ENCODE results near the gene BTBD2. TPM values are rescaled to one million over a fixed set of nuclear protein-coding genes. Genes with fewer than 3 reads are reported as not detected.

Gene BTBD2
- total and polyA plus RNA-seq, 2 of the 8 experiments (the other 6 are each of a cell fraction or from before 2014, with no cell fraction given), result 91.7 to 92.3 TPM

DNA sequence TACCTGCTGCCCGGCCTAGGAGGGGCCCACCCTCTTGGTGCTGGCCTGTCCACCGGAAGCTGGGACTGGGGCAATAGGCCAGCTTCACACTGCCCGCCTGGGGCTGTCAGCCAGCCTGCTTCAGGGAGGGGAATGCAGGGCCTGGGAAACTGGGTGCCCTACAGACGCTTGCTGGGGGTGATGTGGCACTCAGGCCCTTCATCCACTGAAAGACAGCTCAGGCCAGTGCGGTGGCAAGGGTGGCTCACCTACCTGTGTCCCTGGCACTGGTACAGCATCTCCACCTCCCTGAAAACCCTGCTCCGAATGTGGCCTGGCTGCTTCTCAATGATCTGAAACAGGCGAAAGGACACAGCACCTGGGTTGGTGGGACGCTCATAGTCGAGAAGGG, 27.7 kb upstream of the BTBD2 start:
- WGBS, 2 experiments (ENCODE audit: extremely low coverage in 1 of 2, insufficient coverage in 1 of 2, insufficient read length in 1 of 2, insufficient replicate concordance in 2 of 2, low coverage in 1 of 2, low lambda C conversion rate in 2 of 2, missing lambda C conversion rate in 1 of 2), result 87% methylated on average over 9 of the region's 9 CpGs; no CpG with 5 or more reads in 1 of the 2 experiments
- no peak overlapping the region for H2BK120ac ChIP-seq (replicated peaks; ENCODE audit: low read depth, low read length)
- H4K20me1 ChIP-seq (replicated peaks in 1 of 2; ENCODE audit: control insufficient read depth in 1 of 2, insufficient read depth in 2 of 2, low read length in 2 of 2), result peaks cover 10 to 41% of the 10 kb centered on the region in 2 experiments
- no peak overlapping the region for H3K4me3 ChIP-seq (ENCODE audit: extremely low read depth in 1 of 4, insufficient read depth in 2 of 4, low read depth in 3 of 4, low read length in 4 of 4)
- peaks cover 7 to 43% (median 29%) of the 10 kb centered on the region in 4 experiments for H3K36me3 ChIP-seq (ENCODE audit: control insufficient read depth in 2 of 4, insufficient read depth in 4 of 4, low read length in 3 of 4)
- H2AFZ ChIP-seq (ENCODE audit: low read length), result no peak overlapping the region
- no peaks in the 10 kb centered on the region for H3K27me3 ChIP-seq (replicated peaks in 1 of 4; ENCODE audit: control insufficient read depth in 3 of 4, extremely low read depth in 1 of 4, insufficient read depth in 3 of 4, low read length in 3 of 4)
- no peak overlapping the region for H2BK12ac ChIP-seq (ENCODE audit: low read depth, low read length)
- H4K5ac ChIP-seq (ENCODE audit: insufficient read length, low read depth, low read length), result no peak overlapping the region
- H2BK15ac ChIP-seq (ENCODE audit: low read length), result peak overlapping the region; percentile 72; the same call in 1 of the 2 replicates
- no peak overlapping the region for H4K91ac ChIP-seq (replicated peaks; ENCODE audit: insufficient read length, low read length)
- peak overlapping the region; percentile 94; the same call in 1 of the 2 replicates for H3K27ac ChIP-seq (ENCODE audit: low read depth, low read length)
- CTCF ChIA-PET (ENCODE audit: partially characterized antibody), result interaction anchor here (1.3 to 2.7 kb wide), 3 partner anchors 24 to 115 kb away, joined by 4 to 13 read pairs (median 5); no protein-coding TSS in a partner anchor
- H2AK5ac ChIP-seq (ENCODE audit: low read depth, low read length), result no peak overlapping the region
- POLR2A ChIA-PET (ENCODE audit: partially characterized antibody), result interaction anchor here (0.6 to 27.5 kb wide), 8 partner anchors 8 to 578 kb away, joined by 3 to 524 read pairs (median 4); partner anchors contain the start of genes ADAT3, MKNK2 and SCAMP4
- H3K79me1 ChIP-seq (ENCODE audit: low read depth, low read length), result peaks cover 10% of the 10 kb centered on the region
- H2BK20ac ChIP-seq (ENCODE audit: low read length), result no peak overlapping the region
- H3K4me1 ChIP-seq (replicated peaks in 1 of 4; ENCODE audit: control insufficient read depth in 3 of 4, insufficient read depth in 4 of 4, low read length in 3 of 4), result peaks cover 0 to 19% (median 14%) of the 10 kb centered on the region in 4 experiments; a peak in 5 of 7 replicates
- 0 out of 2 replicates have a peak overlapping the region, but pooled peaks have one; percentile 25 for H3K18ac ChIP-seq (ENCODE audit: extremely low read depth, low read length)
- 0 out of 4 replicates have a peak overlapping the region, but pooled peaks of 1 of the 2 experiments have one; percentile 65 for H3K4me2 ChIP-seq (ENCODE audit: insufficient read depth in 1 of 2, low read depth in 2 of 2, low read length in 2 of 2)
- H3K14ac ChIP-seq (ENCODE audit: insufficient read length), result no peak overlapping the region
- no peaks in the 10 kb centered on the region for H3K23me2 ChIP-seq (ENCODE audit: low read depth, low read length)
- no peak overlapping the region for H3K9ac ChIP-seq (replicated peaks in 1 of 4; ENCODE audit: extremely low read depth in 1 of 4, low read depth in 3 of 4, low read length in 3 of 4)
- no peak overlapping the region for H3K56ac ChIP-seq (replicated peaks; ENCODE audit: insufficient read length, low read depth, low read length)
- no peak overlapping the region for H4K8ac ChIP-seq (ENCODE audit: extremely low read depth, insufficient read depth, low read length)
- FAIRE-seq (no peak), DNase-seq (ENCODE audit: low read depth in 1 of 2, low spot score in 2 of 2) (peak in 1 of 2 experiments; percentile 49)
- H2BK5ac ChIP-seq (ENCODE audit: low read depth, low read length), result peak overlapping the region; percentile 92; the same call in 1 of the 2 replicates
- no peaks in the 10 kb centered on the region for H3K9me3 ChIP-seq (ENCODE audit: insufficient read depth in 2 of 2, low read depth in 1 of 2, low read length in 1 of 2)
- H3K23ac ChIP-seq (ENCODE audit: insufficient read length), result no peak overlapping the region
- peaks cover 0 to 9% of the 10 kb centered on the region in 2 experiments; a peak in 1 of 4 replicates for H3K79me2 ChIP-seq (ENCODE audit: control insufficient read depth in 1 of 2, insufficient read depth in 2 of 2, low read length in 2 of 2)
- H3K4ac ChIP-seq (replicated peaks; ENCODE audit: insufficient read length, low read depth, low read length), result no peak overlapping the region
- TF ChIP-seq ATF2 (IDR thresholded peaks at IDR 0.05; ENCODE audit: low read length) (no peak), SIN3A (conservative IDR thresholded peaks at IDR 0.05 in 1 of 2, IDR thresholded peaks at IDR 0.05 in 1 of 2; ENCODE audit: low read depth in 1 of 2, low read length in 2 of 2) (no peak), EZH2 (IDR thresholded peaks at IDR 0.05; ENCODE audit: low read depth, low read length, severe bottlenecking) (no peak), SUZ12 (IDR thresholded peaks at IDR 0.05; ENCODE audit: low read length) (no peak), GTF2F1 (IDR thresholded peaks at IDR 0.05; ENCODE audit: borderline replicate concordance, low read depth, low read length) (no peak), SAP30 (IDR thresholded peaks at IDR 0.05; ENCODE audit: insufficient read depth, insufficient replicate concordance, low read length) (no peak), ZNF274 (IDR thresholded peaks at IDR 0.05; ENCODE audit: borderline replicate concordance, extremely low read depth, low read length) (no peak), EGR1 (IDR thresholded peaks at IDR 0.05; ENCODE audit: borderline replicate concordance, low read depth, low read length) (no peak)
